Measurements from ENCODE around the gene SLC44A1. TPM values are rescaled to one million over a fixed set of nuclear protein-coding genes. Genes with fewer than 3 reads are reported as not detected.

The SLC44A1 gene
- polyA plus RNA-seq, 2 of the 4 experiments (the other 2 are of a cell fraction), result 19.6 to 27.2 TPM

- TF ChIP-seq BCL3 (IDR thresholded peaks at IDR 0.05) (no peak), JUN (IDR thresholded peaks at IDR 0.05) (no peak), BHLHE40 (IDR thresholded peaks at IDR 0.05; ENCODE audit: low read depth, low read length) (no peak), ZSCAN20 (CRISPR knock-in tag; IDR thresholded peaks at IDR 0.05) (no peak)
These were observed 44.9 kb downstream of the SLC44A1 start (continued) for GRCh38 chr9:105289305-105289704.

- Histone ChIP-seq H3K4me2 (peak overlapping the region; percentile 64), H3K4me3 (no peak overlapping the region), H3K27ac (peak overlapping the region; percentile 40 to 58; a peak in 4 of 6 replicates), H3K4me1 (peaks cover 37% of the 10 kb centered on the region), H3K9me3 (no peaks in the 10 kb centered on the region)
- DNase-seq (ENCODE audit: low read depth in 1 of 2, low spot score in 1 of 2), result no peak
- ChIA-PET POLR2A (no interaction called here), CTCF (interaction anchor here (1.2 to 1.7 kb wide), 2 partner anchors 17 to 130 kb away, joined by 3 read pairs; no protein-coding TSS in a partner anchor)
- TF ChIP-seq ATOH8 (CRISPR knock-in tag; IDR thresholded peaks at IDR 0.05; ENCODE audit: low read depth) (no peak), RARB (CRISPR knock-in tag; IDR thresholded peaks at IDR 0.05) (no peak), TP53 (CRISPR knock-in tag; IDR thresholded peaks at IDR 0.05) (no peak), MAZ (IDR thresholded peaks at IDR 0.05; ENCODE audit: borderline replicate concordance, low read depth, low read length) (no peak), NR3C1 (IDR thresholded peaks at IDR 0.05) (no peak), PHF8 (IDR thresholded peaks at IDR 0.05; ENCODE audit: borderline replicate concordance, low read depth) (no peak), USF2 (IDR thresholded peaks at IDR 0.05) (no peak), JUNB (IDR thresholded peaks at IDR 0.05) (no peak), FOSB (CRISPR knock-in tag; IDR thresholded peaks at IDR 0.05) (no peak), HMGXB4 (CRISPR knock-in tag; IDR thresholded peaks at IDR 0.05; ENCODE audit: borderline replicate concordance) (no peak), KDM1A (IDR thresholded peaks at IDR 0.05; ENCODE audit: low read depth) (no peak), ZFP36 (IDR thresholded peaks at IDR 0.05; ENCODE audit: borderline replicate concordance, partially characterized antibody) (no peak), CEBPB (IDR thresholded peaks at IDR 0.05) (no peak), EP300 (IDR thresholded peaks at IDR 0.05) (no peak), CHD2 (IDR thresholded peaks at IDR 0.05; ENCODE audit: low read length, partially characterized antibody) (no peak), HES2 (IDR thresholded peaks at IDR 0.05) (no peak), REST (IDR thresholded peaks at IDR 0.05) (no peak), RFX5 (IDR thresholded peaks at IDR 0.05) (no peak), BHLHE40 (IDR thresholded peaks at IDR 0.05; ENCODE audit: low read depth, low read length) (no peak), CBX8 (IDR thresholded peaks at IDR 0.05) (no peak)
- WGBS (ENCODE audit: missing lambda C conversion rate), result 34% methylated on average over 1 of the region's 1 CpG
- ATAC-seq, result no peak
- FAIRE-seq, result no peak
These were observed 46.0 kb downstream of the SLC44A1 start for GRCh38 chr9:105290418-105290817.
